Peyer's patch (tissue), 4 donors: ENCODE data around the gene DNAJC15.

Source experiments
- POLR2A ChIP-seq, 2 donors: fragments of 450-650 bp; IDR thresholded peaks; one replicate each; pipeline ENCODE4 v1.5.1; 2017; ENCODE audit warnings: antibody characterized with exemption in 2 of 2, mild to moderate bottlenecking in 2 of 2, moderate library complexity in 2 of 2
- TF ChIP-seq, protein P1 (sequence below), 6 experiments: fragments of 450-650 bp in 4 of 6; fragments of 200-600 bp in 2 of 6; sonication (generic) in 1 of 6; IDR thresholded peaks; one replicate each; pipeline ENCODE4 v1.5.1; 2017 to 2019; ENCODE audit warnings: antibody characterized with exemption in 6 of 6, mild to moderate bottlenecking in 3 of 6, moderate library complexity in 1 of 6

DNA sequence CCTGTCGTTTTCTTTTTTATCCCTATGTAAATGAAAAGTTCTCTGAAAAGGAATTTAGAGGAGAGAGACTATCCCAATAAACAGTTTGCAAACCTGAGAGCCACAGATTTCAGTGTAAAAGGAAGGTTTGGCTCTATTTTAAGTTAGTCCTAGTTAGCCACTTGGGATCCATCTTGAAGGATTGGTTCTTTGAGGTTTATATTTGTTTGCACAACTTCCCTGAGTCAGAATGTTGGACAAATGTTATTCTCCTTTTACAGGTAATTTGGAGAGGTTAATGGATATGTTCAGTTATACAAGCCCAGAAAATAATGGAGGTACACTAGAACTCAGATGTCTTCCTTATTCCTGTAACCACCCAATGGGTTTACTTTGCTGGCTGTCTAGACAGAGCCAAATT, 2.6 kb upstream of the DNAJC15 start:
- TF ChIP-seq POLR2A (IDR thresholded peaks at IDR 0.05), result no peak
- TF ChIP-seq, protein P1, sequence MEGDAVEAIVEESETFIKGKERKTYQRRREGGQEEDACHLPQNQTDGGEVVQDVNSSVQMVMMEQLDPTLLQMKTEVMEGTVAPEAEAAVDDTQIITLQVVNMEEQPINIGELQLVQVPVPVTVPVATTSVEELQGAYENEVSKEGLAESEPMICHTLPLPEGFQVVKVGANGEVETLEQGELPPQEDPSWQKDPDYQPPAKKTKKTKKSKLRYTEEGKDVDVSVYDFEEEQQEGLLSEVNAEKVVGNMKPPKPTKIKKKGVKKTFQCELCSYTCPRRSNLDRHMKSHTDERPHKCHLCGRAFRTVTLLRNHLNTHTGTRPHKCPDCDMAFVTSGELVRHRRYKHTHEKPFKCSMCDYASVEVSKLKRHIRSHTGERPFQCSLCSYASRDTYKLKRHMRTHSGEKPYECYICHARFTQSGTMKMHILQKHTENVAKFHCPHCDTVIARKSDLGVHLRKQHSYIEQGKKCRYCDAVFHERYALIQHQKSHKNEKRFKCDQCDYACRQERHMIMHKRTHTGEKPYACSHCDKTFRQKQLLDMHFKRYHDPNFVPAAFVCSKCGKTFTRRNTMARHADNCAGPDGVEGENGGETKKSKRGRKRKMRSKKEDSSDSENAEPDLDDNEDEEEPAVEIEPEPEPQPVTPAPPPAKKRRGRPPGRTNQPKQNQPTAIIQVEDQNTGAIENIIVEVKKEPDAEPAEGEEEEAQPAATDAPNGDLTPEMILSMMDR (IDR thresholded peaks at IDR 0.05), result no peak
